GM18507 (cell line): ENCODE data around the gene CHKA.

ENCODE experiments used
- DNase-seq: peaks from one replicate; pipeline ENCODE4 v3.0.0; 2011; ENCODE audit warnings: low read depth; ENCODE audit not compliant: insufficient read length; ENCODE audit errors: extremely low spot score
- FAIRE-seq: peaks from 2 replicates; lab custom pipeline; 2011; peaks lifted over from hg19 to GRCh38; lab: Jason Lieb, UNC

Gene CHKA

DNA sequence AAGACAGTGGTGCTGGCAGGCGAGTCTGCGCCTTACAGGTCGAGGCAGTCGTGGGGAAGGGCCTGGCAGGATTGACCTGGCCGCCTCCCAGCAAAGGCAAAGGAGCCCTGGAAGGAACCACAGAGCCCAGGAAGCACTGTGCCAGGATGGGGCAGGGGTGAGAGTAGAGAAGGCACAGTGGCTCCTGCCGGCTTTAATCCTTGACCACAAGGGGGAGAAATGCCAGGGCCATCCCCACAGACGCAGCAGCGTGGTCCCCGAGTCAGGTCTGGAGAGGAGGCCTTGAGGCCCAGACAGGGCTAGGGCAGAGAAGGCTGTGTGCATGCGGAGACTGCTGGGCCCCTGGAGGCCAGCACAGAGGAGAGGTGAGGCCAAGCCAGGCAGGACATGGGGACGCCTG lies 100.6 kb downstream of the CHKA start:
- DNase-seq (no peak), FAIRE-seq (no peak)

DNA sequence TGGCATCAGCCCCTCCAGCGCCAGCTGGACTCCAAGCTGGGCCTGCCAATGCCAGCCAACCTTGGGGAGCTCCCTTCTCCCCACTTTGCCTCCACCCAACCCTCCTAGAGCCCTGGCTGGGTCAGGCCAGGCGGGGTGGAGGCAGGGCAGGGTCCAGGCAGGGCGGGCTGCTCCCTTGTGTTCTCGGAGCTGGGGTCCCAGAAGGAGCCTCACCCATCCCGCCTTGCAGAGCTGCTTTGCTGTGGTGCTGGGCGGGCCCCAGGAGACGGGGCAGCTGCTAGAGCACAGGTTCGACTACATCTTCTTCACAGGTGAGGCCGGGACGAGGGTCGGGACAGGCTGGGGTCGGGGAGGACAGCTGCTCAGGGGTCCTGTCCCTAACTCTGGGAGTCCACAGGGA lies 101.7 kb downstream of the CHKA start:
- FAIRE-seq (no peak), DNase-seq (no peak)

DNA sequence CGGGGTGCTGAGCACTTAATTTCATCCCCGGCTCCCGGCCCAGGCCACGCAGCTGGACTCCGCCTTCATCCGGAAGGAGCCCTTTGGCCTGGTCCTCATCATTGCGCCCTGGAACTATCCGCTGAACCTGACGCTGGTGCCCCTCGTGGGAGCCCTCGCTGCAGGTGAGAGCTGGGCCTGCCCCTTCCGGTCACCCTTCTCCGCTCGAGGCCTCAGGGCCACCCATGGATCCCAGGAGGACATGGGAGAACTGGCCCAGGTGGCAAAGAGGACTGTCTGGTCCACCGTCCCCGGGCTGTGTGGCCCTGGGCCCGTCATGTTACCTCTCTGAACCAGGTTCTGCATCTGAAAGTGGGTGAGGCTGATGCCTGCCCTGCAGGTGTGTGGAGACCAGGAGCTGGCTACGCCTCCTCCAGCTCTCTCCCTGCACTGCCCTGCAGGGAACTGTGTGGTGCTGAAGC lies 102.4 kb downstream of the CHKA start:
- no peak for FAIRE-seq

DNA sequence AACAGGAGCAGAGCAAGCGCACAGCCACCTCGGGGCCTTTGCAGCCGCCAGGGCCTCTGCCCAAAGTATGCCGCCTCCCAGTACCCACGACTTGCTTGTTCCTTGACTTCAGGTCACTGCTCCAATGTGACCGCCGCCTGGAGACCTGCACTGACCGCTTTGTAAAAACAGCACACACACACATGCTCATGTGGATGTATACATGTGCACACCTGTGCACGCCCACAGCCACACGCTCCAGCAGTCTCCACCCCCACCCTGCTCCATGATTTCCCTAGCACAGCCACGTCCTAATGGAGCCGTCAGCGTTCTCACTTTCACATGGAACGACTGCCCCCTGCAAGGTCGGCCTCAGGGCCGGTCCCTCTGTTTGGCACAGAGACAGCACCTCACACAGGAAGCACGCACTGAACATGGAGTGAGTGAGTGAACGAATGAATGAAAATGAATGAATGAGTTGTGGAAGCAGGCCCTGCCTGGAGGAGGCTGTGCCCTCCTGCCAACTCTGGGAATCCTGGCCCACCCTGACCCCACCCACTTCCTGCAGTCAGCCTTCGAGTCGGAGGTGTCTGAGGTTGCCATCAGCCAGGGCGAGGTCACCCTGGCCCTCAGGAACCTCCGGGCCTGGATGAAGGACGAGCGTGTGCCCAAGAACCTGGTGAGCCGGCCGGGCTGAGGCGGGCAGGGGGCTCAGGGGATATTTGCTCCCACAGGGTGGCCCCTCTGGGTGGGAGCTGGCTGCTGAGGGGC lies 103.0 kb downstream of the CHKA start:
- FAIRE-seq (no peak), DNase-seq (no peak)

More for the DNA sequence above, 102.4 kb downstream of the CHKA start:
- no peak for DNase-seq

DNA sequence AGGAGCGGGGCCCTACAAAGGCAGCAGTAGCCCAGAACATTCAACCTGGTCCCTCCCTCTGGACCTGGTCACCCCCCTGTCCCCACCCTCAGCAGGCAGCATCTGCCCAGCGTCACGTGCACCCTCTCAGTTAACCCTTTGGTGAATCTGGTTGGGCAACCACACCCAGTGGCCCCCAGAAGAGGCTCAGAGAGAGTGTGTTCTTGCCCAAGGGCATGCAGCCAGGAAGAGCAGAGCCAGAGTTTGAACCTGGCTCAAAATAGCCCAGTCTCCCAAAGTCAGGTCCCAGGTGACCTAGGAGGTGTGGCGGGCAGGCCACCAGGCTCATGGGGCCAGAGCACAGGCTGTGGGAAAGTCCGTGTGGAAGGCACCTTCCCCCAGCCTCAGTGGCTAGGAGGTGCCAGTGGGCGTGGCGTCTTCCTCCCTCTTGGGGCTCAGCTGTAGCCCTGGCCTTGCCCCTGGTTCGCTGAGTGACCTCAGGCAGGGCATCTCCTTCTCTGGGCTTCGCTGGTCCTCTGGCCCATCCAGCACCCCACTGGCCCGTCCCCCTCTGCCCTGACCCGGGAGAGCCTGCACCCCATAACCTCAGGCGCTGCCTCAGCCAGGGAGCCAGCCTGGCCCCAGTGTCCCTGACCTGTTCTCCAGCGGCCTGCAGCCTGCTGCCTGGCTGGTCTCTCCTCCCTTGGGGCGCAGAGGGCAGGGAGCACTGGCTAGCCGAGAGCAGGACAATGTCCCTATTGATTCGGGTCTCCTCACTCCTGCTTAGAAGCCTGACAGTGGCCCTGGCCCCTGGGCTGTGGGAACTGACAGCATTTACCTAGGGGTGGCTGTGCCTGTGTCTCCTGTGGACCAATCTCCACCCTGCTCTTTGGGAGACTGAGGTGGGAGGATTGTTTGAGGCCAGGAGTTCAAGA lies 104.0 kb downstream of the CHKA start:
- FAIRE-seq (no peak), DNase-seq (no peak)

DNA sequence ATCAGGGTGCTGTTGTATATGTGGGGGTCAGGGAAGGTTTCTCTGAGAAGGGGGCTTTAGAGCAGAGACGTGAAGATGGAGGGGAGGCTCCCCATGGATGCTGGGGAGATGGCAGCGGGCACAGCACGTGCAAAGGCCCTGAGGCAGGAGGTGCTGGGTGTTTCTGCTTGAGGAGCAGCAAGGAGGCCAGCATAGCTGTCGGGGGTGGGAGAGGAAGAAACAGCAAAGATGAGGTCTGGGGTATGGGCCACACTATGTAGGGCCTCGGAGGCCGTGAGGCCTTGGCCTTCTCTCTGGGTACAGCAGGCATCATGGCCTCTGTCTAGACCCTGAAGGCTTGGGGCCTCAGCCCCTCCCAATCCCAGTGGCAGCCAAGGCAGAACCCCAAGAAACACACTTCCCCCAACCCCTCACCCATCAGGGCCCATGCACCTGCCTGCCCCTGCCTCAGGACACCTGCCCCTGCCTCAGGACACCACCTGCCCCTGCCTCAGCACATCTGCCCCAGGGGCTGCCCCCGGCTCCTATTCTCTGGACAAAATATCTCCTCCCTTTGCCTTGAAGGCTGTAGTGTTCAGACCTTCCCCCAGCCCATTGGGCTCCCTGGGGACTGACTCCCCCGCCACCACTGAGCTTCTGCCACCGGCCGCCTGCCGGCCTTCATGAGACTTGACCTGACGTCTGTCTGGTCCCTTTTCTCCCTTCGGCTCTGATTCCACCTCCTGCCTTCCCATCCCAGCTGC lies 104.9 kb downstream of the CHKA start:
- FAIRE-seq (no peak), DNase-seq (no peak)

DNA sequence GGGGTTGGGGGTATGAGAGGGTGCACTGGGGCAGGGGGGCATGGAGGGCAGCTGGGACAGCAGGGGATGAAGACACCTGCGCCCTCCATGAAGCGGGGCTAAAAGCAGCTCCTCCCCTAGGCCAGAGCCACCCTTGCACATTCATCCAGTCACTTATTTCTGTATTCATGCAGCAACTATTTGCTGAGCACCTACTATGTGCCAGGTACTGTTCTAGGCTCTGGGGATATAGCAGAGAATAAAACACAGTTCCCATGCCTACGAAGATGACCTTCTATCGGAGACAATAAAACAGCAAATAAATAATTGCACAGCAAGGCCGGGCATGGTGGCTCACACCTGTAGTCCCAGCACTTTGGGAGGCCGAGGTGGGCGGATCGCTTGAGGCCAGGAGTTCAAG lies 105.7 kb downstream of the CHKA start:
- DNase-seq: no peak
- no peak for FAIRE-seq

DNA sequence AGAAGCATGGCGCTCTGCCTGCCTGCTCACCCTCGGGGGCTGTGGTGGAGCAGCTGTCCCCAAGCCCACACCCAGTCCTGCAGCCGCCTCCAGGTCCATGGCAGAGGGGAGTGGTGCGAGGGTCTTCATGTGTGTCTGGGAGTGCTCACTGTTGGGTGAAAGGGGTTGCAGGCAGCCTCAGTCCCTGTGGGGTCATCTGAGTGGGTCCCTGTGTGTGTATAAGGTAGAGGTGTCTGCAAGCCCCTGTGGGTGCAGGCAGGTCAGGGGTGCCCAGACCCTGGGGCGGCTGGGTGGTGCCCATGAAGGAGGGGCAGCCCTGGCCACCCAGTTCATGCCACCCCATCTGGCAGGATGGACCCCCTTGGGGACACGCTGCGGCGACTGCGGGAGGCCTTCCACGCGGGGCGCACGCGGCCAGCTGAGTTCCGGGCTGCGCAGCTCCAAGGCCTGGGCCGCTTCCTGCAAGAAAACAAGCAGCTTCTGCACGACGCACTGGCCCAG lies 106.2 kb downstream of the CHKA start:
- FAIRE-seq (no peak), DNase-seq (no peak)

DNA sequence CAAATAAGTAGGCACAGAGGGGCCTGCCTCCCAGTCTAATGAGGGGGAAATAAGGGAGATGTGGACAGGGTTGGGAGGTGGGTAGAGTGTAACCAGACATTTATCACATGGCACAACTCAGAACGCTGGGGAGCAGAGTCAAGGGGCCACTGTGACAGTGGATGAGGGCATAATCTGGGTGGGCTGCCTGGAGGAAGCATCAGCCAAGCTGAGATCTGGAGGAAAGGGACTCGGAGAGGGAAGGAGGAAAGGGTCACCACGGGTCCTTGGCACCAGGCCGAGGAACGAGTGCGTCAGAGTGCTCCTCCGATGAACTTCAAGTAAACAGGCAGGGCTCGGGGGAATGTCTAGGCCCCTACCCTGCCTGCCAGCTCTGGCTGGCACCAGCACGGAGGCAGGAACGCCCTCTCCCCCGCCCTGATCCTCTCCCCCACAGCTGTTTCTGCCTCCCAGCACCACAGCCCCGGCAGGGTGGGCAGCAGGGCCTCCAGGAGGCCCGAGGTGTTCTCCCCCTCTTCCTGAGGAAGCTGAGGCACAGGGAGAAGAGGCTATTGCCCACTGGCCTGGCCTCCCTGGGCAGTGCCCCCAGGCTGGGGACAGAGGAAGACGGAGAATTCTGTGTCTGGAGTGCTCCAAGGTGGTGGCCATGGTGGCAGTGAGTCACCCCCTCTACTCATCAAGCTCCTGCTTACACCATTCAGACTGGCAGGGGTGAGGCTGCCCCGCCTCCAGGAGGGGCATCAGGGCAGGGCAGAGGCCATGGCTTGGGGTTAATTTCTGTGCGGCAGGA lies 106.8 kb downstream of the CHKA start:
- DNase-seq: no peak
- FAIRE-seq: no peak

DNA sequence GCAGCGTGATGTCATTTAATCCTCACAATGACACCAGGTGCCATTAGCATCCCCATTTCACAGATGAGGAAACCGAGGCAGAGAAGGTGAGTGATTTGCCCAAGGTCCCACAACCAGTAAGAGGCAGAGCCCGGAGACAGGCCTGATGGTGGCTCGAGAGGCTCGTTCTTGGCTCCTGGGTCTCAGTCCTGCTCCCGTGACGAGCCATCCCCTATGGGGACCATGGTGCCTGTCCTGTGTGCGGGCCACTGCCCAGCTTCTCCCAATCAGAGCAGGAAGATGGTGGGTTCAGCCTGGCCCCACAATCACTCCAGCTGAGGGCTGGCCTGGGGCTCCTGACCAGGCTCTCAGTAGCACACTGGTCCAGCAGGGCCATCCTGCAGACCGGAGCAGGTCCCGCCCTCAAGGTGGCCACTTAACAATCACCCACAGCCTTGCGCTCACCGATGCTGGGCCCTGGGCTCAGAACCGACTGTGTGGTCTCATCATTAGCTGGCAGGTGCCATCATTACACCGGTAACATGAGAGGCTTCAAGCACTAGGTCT lies 107.5 kb downstream of the CHKA start:
- FAIRE-seq: no peak

DNA sequence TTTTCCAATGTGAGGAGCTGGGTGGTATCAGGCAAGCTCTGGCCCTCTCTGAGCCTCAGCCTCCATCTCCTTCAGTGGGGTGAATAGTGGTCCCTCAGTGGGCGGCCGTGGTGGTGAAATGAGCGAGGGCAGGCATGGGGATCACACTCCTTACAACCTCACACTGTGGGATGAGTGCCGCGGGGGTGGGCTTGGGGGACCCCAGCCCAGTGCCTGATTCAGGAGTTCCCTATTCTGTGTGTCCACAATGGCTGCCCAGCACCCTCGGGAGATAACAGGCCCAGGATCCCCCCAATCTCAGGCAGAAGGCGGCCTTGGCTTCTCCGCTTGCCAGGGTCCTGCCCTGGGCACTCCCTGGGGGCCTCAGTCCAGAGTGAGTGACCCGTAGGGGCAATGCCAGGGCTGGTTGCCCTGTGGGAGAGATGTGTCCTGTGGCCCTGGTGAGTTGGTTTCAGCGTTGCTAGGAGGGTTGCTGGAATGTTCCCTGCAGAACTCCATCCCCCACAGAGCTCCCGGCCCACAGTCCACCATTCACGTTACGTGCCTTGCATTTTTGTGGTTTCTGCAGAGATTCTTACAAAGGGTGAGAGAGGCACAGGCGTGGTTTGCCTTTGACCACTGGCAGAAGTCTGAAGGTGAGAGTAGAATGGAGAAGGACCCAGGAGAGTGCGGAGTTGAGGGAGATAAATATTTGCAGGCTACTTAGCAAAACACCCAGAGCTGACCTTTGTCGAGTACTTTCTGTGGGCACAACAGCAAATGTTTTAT lies 108.2 kb downstream of the CHKA start:
- no peak for DNase-seq

More for the DNA sequence above, 107.5 kb downstream of the CHKA start:
- no peak for DNase-seq

DNA sequence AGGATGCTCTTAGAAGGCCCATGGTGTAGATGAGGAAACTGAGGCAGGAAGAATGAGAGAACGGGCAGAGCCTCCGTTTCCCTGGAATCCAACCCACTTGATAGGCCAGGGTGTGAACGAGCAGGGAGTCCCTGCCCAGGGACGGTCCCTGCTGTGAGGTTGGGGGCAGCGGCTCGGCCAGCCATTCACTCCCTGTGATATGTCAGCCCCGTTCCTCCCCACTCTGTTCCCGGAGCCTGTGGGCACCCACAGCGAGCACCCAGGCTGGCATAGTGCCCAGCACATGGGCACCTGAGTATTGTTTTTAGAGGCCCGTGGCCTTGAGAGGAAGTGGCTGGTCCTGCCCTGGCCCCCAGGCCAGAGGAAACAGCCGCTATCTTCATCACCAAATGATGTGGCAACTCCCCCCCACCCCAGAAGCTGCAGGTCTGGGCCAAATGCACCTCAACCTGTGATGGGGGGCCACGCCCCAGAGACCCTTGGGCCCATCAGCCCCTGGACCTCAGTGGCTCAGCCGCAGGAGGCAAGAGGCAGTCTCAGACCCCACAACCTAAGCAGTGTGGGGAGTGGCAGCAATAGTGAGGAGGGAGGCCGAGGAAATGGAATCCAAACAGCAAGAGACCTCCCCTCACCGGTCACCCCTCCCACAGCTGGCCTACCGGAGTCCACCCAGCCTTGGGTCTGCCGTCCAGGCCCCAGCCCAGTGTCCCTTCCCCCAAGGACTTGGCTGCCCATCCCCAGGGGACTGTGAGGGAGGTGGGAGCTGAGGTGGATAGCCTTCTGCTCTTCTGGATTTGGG lies 108.9 kb downstream of the CHKA start:
- FAIRE-seq (no peak), DNase-seq (no peak)

More for the DNA sequence above, 108.2 kb downstream of the CHKA start:
- FAIRE-seq: no peak

DNA sequence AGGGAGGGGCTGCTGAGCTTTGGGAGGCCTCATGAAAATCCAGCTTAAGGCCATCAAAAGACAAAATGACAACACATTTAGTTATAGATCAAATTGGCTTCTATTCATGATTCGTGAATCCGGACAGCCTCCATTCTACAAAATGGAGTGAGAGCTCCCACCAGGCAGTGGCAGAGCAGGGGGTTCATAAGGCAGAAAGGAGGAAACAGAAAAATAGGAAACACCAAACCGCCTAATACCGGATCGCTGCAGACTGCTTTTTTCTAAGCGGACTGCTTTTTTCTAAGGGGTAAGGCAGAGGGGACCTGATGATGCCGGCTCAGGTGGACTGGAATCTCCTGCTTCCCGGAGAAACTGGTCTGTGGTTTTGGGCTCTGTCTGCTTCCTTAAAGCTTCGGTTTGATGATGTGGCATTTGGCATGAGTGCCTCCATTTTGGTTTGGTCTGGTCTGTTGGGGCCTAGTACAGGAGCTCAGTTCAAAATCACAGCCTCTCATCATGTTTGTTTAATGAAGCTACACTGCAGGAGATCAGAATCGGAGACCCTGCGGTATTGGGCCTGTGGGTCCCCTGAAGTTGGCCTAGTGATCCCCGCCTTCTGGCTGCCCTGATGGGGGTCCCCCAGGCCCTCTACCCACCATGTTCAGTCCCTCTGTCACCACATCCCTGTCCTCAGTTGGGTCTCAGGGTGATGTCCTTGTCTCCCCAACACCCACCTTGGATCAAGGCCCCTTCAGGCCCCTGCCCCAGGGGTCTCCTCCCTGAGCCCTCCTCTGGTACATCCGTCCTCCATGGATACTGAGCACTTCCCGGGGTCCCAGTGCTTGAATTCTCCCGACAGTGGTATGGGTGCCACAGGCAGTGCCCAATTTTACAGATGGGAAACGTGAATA lies 109.9 kb downstream of the CHKA start:
- no peak for FAIRE-seq
- DNase-seq: no peak

DNA sequence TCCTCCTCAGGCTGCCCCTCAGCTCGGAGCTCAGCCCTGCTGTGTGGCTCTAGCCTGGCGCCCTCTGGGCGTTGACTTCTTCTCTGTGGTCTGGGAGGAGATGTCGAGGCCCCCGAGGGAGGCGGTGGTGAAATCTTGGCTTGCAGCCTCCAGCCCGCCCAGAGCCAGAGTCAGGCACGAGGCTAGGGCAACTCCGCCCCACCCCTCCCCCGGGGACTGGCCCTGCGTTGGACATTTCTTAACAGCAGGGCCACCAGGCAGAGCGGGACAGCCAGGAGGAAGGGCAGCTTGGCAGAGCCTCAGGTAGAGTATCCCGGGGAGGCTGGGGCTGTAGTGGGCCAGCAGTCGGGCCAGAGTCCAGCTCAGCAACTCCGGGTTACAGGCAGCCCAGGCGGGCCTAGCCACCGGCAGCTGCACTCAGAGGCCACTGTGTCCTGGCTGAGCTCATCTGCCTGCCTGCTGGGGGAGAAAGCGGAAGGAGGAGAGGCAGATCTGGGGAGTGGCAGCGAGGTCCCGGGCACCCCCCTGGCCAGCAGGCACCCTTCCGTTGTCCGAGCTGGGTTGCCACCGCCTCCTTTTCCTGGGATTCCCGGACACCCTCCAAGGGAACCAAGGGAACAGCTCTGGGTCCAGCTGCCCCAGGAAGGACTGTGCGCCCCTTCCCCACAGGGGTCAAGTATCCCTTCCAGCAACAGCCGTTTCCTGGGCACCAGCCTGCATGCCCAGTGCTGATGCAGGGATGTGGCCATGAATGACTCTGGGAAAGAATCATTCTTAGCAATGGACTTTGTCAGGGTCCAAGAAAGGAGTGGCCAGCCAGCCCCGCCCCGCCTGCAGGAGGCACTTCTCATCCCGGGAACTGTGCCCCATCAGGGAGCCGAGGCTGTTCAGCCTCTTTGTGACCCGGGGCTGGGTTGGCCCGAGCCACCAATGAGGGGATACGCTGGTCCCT lies 110.8 kb downstream of the CHKA start, which contains the start of gene ALDH3B1:
ALDH3B1 (plus strand) TSS at position 238 of the 952 bp plus-strand sequence. CDS start 4,971 bp downstream, outside the sequence.
- no peak for FAIRE-seq
- DNase-seq: no peak
